Measurements from ENCODE around the gene ITPA. TPM values are rescaled to one million over a fixed set of nuclear protein-coding genes. Genes with fewer than 3 reads are reported as not detected.

ITPA gene
- total RNA-seq, 1 experiment from 2014 or later = 77.3 TPM

GRCh38 chr20:3208786-3209256 lies 477 bp upstream of the ITPA start (continued):
- TF ChIP-seq, protein P1, sequence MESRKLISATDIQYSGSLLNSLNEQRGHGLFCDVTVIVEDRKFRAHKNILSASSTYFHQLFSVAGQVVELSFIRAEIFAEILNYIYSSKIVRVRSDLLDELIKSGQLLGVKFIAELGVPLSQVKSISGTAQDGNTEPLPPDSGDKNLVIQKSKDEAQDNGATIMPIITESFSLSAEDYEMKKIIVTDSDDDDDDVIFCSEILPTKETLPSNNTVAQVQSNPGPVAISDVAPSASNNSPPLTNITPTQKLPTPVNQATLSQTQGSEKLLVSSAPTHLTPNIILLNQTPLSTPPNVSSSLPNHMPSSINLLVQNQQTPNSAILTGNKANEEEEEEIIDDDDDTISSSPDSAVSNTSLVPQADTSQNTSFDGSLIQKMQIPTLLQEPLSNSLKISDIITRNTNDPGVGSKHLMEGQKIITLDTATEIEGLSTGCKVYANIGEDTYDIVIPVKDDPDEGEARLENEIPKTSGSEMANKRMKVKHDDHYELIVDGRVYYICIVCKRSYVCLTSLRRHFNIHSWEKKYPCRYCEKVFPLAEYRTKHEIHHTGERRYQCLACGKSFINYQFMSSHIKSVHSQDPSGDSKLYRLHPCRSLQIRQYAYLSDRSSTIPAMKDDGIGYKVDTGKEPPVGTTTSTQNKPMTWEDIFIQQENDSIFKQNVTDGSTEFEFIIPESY (IDR thresholded peaks at IDR 0.05; ENCODE audit: extremely low read depth, insufficient replicate concordance, low read length) = no peak
- TF ChIP-seq EGR1 (IDR thresholded peaks at IDR 0.05; ENCODE audit: low read depth) (no peak), EZH2 (IDR thresholded peaks at IDR 0.05) (no peak), SIN3A (IDR thresholded peaks at IDR 0.05; ENCODE audit: low read depth) (no peak)

GRCh38 chr20:3209946-3210317 lies 634 bp downstream of the ITPA start:
- TF ChIP-seq POLR2A (IDR thresholded peaks at IDR 0.05; ENCODE audit: borderline replicate concordance, extremely low read depth, insufficient read depth, insufficient read length) (no peak), SIN3A (IDR thresholded peaks at IDR 0.05; ENCODE audit: low read depth) (no peak), YY1 (IDR thresholded peaks at IDR 0.05; ENCODE audit: extremely low read depth, insufficient replicate concordance, low read depth, low read length) (no peak)
- Histone ChIP-seq H3K9me3 (ENCODE audit: control insufficient read depth in 1 of 2, insufficient read depth in 1 of 2, low read depth in 1 of 2, low read length in 2 of 2) (no peaks in the 10 kb centered on the region), H3K4me2 (ENCODE audit: low read length) (peak overlapping the region; percentile 91), H3K4me1 (ENCODE audit: control insufficient read depth in 1 of 2, insufficient read depth in 2 of 2, low read length in 2 of 2) (peaks cover 9 to 14% of the 10 kb centered on the region in 2 experiments; a peak in 3 of 4 replicates), H3K9ac (ENCODE audit: low read length) (peak overlapping the region; percentile 89), H3K9me2 (ENCODE audit: insufficient read depth) (no peaks in the 10 kb centered on the region), H2AFZ (ENCODE audit: low read depth, low read length, poor library complexity, severe bottlenecking) (no peak overlapping the region), H3K27me3 (ENCODE audit: insufficient read depth, low read length) (no peaks in the 10 kb centered on the region), H3K4me3 (replicated peaks in 1 of 2; ENCODE audit: low read depth in 1 of 2, low read length in 2 of 2) (peak overlapping the region; percentile 88 to 94), H4K20me1 (ENCODE audit: insufficient read depth) (no peaks in the 10 kb centered on the region), H3K36me3 (ENCODE audit: control insufficient read depth in 1 of 2, insufficient read depth in 2 of 2, low read length in 2 of 2) (peaks cover 6 to 12% of the 10 kb centered on the region in 2 experiments; a peak in 2 of 4 replicates), H3K27ac (ENCODE audit: low read depth, low read length) (peak overlapping the region; percentile 91), H3K79me2 (ENCODE audit: insufficient read depth, low read length) (peaks cover 56% of the 10 kb centered on the region)
- ATAC-seq = peak; percentile 43
- RAD21 ChIA-PET (ENCODE audit: low non-redundant PET in 1 of 2, low total read pairs in 2 of 2, uncharacterized antibody in 2 of 2, unreplicated experiment in 2 of 2) = no interaction called here
- intact Hi-C loops (cut with micrococcal nuclease) = no loop called here
- POLR2A ChIA-PET = no interaction called here
- CTCF ChIA-PET = no interaction called here
- no TSS peak for BruUV-seq (replicated peaks)
- no peak for DNase-seq (ENCODE audit: low read depth, low spot score)

Data from HCT116 (cell line).